Stimulated activated CD4-positive, alpha-beta T cell treated with anti-CD3 and anti-CD28 coated beads, Interleukin-2, amount 100 ng/mL, for 48 hours (primary cell): ENCODE results near the gene PRKCSH.
"Not testable (repeated sequence)": the region's sequence is repeated elsewhere in the genome, so short reads cannot be mapped to it uniquely, and the experiment has no call there.

ENCODE experiments used
- DNase-seq, 2 donors: peaks; one replicate each; pipeline ENCODE4 v3.0.0-alpha.2; 2020

PRKCSH gene

DNA sequence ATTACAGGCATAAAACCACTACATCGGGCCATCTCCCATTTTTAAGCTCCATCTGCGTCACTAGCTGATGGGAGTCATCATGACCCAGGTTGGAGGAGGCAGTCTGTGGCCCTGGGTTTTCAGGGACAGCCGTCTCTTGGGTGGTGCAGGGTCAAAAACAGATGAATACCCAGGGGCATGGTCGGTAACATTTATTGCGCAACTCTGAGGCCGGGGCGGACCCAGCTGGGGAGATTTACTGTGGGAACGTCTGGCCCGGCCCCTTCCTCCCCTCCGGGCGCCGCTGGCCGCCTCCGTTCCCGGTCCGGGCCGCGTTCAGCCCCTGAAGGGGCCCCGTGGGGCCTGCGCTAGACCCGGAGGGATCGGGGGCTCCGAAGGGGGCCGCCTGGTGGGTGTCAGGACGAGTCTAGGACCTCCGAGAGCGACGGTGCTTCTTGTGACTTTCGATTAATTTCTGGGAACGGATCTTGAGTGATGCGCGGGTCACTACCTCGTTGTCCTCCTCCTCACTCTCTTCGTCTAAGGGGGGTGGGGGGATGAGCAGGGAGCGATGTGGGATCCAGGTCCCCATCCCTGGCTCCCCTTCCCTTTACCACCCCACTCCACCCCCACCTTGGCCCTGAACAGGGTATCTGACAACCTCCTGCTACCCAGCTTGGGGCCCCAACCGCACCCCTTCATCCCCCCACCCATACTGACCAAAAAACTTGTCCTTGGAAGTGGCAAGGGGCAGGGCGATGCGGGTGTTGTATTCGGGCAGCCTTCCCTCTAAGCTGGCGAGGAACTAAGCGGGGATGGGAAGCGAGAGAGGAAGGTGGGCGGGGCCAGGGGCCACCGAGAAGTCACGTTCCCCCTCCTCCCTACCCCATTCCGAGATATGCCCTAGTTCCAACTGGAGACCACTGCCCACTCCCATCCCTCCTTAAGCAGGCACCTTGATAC is 14.7 kb upstream of the PRKCSH start:
- no peak for DNase-seq

DNA sequence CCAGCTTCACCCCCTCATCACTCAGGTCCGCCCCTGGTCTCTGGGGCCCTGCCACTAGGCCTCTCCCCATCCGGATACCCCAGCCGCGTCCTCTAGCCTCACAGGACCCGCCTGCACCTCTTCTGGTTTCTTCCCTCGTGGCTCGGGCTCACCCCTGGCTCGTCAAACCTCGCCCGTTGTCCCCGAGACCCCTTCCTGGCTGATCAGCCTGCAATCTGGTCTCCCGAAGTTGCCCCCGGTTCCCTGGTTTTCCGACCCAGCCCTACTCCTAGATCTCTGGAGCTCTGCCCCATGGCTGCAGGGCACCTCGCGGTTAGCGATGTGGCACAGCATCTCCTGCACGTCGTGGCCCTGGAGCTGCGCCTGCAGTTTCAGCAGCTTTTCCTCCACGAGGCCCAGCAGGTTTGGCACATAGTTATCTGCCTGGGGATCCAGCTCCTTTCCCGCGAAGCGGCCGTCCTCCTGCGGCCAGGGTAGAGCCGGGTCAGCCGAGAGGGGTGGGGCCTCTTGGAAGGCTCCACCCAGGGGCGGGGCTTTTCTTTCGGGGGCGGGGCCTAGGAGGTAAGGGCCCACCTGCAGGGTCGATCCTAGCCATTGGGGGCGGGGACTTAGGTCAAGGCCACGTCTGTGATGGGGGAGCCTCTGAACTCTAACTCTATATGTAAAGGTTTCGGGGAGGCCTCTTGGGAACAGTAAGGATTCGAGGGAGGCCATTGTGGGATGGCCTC is 13.9 kb upstream of the PRKCSH start:
- peak; percentile 39 to 50 for DNase-seq

DNA sequence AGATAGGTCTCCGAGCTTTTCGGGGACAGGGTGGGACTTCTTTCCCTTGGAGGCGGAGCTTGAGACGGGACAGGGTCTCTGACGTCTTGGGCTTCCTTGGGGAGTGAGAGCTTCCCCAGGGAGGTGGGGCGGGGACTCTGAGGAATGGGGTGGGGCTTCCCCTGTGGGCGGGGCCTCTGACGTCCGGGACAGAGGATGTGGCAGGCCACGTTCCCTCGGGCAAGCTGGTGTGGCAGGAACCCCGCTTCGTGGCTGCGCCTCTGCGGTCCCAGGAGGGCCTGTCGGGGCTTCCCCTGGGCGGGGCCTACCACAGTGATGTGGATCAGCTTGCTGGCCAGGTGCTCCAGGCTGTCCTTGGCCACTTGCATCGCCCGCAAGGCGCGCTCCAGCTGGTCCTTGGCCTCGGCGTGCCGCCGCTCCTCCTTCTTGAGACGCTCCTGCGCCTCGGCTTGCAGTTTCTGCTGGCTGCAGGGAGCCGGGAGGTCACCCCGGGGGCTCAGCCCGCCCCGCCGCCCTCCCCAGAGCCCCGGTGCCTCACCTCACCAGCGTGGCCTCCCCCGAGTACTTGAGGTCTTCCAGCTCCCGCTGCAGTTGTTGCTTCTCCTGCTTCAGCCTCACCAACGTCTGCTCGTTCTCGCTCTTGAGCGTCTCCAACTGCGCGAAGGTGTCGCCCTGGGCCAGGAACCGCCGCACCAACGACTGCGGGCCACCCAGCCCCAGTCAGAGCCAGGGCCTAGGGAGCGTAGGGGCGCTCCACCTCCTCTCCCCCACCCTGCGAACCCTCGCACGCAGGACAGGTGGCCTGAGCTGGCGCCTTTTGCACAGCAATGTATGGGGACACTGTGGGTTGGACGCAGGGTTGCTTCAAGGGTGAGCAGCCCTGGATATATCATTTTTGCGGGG is 13.0 kb upstream of the PRKCSH start:
- DNase-seq = peak; percentile 53 to 61

DNA sequence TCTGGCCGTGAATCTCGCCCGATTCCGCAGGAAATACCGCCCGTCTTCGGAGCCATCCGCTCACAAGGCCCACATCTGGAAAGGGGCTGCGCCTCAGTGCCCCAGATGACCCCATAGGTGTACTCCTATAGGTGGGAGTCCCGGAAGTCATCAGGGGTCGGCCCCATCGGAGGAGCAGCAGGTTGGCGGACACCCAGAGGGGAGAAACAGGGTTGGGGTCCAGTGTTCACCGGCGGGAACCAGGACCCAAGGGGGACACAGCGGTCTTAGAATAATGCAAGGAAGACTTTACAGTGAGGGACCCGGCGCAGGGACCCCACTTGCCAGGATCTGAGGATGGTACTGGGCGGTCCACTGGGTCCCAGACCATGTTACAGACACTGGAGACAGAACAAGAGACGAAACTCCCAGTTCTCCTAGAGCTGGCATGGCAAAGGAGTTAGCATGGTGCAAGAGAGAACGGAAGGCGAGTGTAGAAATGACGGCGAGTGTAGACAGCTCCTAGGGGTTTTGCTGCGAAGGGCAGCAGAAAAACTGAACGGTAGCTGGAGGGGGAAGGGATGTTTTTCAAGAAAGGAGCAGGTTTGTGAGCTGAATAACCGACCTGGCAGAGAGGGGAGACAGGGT is 12.2 kb upstream of the PRKCSH start:
- no peak for DNase-seq

DNA sequence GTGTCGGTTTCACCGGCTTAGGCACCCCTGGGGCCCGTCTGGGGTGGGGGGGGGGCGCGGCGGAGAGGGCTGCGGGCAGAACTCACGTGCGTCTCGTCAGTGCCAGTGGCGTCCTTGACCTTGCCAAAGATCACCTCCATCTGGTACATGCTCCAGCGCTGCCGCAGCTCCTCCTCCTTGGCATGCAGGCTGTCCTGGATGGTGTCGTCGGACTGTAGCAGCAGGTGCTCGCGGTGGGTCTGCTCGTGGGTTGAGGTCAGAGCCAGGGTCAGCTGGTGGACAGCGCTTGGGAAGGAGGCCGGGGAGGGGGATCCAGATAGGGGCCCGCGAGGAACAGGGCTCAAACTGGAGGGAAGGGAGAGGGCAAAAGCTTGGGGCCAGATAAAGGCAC is 11.6 kb upstream of the PRKCSH start:
- no peak for DNase-seq

DNA sequence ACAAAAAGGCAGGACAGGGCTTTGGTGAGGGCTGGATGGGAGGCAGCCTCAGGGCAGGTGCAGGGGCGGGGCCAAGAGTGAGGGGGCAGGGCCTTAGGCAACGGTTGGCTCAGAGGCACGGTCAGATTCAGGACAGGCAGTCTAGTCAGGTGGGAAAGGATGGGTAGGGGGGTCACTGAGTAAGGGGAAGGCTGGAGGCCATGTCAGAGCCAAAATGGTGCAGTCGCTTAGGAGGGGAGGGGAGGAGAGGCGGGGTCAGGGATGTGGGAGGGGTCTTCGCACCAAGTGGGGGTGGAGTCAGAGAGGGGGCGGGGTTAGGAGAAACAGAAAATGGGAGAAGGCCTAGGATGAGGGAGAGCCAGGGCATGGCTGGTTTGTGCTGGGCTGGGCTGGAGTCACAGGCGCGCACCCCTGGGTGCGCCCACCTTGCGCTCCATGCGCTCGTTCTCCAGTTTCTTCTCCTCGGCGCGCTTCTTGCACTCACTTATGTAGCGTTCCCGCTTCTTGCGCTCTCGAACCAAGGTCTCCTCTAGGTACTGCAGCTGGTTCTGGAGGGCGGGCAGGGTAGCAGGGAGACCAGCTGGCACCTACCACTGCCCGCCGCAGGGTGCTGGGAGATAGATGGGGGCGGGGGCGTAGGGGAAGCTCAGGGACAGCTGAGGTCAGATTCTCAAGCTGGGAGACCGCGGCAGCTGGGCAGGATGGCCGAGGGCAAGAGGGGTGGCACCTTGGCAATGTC is 9.5 kb upstream of the PRKCSH start:
- no peak for DNase-seq

DNA sequence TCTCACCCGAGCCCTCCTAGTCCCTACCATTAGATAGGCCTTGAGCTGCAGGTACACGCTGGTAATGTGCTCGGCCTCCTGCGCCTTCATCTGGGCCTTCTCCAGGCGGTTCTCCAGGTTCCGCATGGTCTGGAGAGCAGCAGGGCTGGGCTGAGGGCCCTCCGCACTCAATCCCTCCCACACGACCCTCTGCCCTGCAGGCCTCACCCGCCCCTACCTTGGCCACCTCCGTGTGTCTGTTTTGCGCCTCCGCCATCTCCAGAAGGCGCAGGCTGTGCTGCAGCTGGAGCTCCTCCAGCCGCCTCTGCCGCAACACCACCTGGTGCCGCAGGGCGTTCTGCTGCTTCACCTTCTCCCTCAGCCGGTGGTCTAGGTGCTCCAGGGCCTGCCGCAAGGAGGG is 8.8 kb upstream of the PRKCSH start:
- DNase-seq = no peak

DNA sequence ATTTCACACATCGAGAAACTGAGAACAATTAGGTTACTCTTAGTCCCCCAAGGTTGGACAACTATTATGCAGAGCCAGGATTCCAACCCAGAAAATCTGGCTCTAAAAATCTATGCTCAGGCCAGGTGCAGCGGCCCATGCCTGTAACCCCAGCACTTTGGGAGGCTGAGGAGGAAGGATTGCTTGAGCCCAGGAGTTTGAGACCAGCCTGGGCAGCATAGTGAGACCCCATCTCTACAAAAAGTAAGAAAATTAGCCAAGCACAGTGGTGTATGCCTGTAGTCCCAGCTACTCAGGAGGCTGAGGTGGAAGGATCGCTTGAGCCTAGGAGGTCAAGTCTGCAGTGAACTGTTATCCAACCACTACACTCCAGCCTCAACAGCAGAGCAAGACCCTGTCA is 1.9 kb upstream of the PRKCSH start:
- not testable (repeated sequence) for DNase-seq

DNA sequence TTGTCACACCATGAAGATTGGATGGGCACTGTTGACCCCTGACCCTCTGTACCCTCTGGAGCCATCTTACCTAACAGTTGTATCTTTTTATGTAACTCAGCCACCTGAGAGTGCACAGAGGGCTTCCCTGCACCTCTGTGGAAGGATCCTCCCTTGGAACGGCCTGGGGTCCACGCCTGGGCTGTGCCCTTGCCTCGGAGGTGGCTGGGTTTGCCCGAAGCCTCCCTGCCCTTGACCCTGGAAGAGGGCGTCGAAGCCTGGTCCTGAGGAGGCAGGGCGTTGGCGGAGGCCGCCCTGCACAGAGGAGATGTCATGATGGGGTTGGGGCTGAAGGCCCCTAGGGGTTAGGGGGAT is 755 bp upstream of the PRKCSH start:
- no peak for DNase-seq

DNA sequence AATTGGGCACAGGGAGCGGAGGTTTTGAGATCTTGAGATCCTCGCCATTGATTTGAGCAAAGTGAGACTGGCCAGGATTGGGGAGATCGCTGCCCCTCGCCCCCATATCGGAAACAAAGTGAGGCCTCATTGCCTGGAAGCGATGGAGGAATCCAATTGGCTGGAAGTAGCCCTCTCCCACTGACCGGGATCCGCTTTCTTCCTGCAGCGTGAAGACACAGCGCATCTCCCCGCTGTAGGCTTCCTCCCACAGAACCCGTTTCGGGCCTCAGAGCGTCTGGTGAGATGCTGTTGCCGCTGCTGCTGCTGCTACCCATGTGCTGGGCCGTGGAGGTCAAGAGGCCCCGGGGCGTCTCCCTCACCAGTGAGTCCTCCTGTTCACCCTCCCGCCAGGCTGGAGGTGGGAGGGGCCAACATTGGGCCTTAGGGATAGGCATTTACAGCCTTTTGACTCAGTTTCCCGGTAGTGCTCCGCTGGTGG is 438 bp downstream of the PRKCSH start:
- no peak for DNase-seq

DNA sequence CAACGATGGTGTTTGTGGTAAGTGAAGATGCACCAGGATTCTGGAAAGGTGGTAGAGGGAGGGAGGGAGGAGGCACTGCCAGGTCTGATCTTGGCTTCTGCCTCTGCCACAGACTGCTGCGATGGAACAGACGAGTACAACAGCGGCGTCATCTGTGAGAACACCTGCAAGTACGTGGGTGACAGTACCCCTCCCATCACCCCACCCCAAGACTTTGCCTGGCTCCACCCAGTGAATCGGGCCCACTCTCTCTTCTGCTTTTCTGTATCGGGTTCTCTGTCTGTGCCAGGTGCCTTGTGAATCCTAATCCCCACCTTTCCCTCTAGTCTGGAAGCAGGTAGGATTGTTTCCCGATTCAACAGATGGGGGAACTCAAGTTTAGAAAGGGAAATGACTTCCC is 2.5 kb downstream of the PRKCSH start:
- no peak for DNase-seq

DNA sequence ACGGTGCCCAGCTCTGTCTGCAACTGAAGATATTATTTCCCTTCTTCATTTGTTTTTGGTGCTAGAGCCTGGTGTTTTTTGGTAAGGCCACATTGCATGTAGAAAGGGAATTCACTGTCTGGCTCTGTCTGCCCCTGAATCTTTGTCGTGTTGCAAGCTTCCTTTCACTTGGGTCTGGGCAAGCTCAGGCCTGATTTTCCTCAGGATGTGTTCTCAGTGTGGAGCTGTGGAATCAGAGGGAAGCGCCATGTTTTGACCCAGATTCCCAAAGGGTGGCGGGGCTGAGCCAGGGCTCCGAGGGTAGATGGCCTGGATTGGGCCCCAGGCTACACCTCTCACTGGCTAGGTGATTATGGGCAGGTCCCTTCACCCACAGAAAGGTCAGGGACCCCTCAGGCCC is 8.6 kb downstream of the PRKCSH start:
- no peak for DNase-seq

DNA sequence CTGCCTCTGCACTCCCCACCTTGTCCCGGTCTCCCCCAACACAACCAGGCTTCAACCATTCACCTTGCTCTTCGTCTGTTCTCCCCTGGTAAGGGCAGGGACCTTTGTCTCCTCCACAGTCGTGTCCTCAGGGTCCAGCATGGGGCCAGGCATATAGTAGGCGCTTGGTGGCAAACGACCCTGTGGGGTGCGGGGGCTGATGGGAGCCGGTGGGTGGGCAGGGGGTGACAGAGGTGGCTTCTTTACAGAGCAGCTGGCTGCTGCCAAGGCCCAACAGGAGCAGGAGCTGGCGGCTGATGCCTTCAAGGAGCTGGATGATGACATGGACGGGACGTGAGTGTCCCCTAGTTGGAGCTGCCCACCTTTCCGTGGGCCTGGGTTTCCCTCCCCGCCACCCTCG is 9.7 kb downstream of the PRKCSH start:
- no peak for DNase-seq

DNA sequence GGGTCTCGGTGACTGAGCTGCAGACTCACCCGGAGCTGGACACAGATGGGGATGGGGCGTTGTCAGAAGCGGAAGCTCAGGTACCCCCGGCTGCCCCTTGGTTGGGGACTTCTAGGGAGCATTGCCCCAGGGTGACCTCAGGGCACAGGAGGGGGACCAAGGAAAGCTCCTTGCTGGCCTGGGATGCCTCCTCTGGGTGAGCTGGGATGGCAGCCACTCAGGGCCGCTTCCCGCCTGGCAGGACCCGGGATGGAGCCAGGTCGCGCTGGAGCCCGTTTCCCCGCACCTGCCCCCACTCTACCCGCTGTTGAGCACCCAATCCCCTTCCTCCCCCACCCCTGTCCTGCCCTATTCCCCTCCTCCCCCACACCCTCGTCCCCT is 10.8 kb downstream of the PRKCSH start:
- no peak for DNase-seq

DNA sequence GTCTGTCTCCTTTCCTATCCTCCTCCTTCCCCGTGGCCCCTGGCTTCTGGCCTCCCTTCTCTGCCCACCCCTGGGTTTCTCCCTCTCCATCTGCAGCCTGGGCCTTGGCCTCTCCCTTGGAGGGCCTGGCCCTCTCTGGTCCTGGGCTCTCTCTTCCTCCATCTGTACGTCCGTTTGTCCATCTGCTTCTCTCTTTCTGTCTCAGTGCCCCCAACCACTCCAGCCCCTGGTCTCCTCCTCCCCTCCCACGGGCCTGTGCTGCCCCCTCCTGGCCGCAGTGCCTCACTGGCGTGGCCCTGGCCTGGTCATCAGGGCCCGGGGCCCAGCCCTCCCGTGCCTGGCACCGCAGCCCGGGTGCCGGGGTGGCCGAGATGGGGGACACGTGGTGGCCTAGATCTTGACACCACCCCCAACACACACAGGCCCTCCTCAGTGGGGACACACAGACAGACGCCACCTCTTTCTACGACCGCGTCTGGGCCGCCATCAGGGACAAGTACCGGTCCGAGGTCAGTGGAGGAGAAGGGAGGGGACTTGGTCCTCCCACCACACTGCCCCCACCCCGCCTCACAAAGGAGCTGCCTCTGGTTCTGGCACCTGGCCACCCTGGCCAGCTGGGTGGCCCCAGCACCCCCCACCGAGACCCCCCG is 11.3 kb downstream of the PRKCSH start:
- peak; percentile 28 to 48 for DNase-seq

DNA sequence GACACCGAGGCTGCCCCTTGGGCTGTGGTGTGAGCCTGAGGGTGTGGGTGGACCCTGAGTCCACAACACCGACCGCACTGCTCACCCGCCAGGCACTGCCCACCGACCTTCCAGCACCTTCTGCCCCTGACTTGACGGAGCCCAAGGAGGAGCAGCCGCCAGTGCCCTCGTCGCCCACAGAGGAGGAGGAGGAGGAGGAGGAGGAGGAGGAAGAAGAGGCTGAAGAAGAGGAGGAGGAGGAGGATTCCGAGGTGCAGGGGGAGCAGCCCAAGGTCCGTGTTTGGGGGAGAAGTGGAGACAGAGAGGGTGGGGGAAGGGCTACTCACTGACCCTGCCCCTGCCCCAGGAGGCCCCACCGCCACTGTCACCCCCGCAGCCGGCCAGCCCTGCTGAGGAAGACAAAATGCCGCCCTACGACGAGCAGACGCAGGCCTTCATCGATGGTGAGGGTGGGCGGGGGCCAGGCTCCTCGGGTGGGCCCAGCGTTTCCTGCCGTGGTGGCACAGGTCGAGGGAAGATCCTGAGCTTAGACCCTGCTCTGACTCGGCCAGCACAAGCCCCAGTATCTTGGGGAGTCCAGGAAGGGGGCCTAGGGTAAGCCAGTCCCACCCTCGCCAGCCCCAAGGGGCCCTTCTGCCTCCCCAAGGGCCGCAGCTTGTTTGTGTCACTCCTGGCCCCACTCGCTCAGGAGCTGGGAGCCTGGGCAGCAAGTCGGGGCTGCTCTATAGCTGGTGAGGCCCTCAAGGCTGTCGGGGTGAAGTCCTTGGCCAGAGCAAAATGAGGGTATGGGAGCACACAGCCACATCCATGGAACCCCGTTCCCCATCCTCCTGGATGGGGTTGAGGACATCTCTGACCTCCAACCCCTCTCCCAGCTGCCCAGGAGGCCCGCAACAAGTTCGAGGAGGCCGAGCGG is 12.2 kb downstream of the PRKCSH start:
- no peak for DNase-seq

DNA sequence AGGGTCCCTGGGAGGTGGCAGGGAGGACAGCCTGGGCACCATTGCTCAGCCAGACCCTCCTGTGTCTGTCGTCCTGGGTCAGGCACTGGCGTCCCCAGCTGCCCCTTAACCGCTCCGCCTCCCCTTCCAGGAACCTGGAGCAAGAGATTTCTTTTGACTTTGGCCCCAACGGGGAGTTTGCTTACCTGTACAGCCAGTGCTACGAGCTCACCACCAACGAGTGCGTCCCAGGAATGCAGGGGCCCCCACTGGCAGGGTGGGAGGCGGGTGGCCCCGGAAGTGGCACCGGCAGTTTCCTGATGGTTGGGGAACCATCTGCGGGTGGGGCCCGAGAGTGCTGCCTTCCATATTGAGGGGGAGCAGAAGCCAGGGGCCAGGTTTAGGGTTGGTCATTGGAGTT is 13.0 kb downstream of the PRKCSH start:
- DNase-seq = no peak

DNA sequence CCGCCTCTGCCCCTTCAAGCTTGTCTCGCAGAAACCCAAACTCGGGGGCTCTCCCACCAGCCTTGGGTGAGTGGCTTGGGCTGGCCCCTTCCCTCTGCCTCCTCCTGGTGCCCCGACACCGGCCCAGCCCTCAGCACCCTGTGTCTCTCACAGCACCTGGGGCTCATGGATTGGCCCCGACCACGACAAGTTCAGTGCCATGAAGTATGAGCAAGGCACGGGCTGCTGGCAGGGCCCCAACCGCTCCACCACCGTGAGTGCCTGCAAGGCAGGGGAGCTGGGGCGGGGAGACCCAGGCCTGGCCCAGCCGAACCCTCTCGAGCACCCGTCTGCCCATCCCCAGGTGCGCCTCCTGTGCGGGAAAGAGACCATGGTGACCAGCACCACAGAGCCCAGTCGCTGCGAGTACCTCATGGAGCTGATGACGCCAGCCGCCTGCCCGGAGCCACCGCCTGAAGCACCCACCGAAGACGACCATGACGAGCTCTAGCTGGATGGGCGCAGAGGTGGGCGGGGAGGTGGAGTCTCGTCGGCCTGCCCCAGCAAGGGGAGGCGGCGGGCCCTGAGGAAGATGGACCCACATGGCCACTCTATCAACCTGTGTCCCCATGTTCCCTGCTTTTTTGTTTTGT is 13.6 kb downstream of the PRKCSH start:
- no peak for DNase-seq

DNA sequence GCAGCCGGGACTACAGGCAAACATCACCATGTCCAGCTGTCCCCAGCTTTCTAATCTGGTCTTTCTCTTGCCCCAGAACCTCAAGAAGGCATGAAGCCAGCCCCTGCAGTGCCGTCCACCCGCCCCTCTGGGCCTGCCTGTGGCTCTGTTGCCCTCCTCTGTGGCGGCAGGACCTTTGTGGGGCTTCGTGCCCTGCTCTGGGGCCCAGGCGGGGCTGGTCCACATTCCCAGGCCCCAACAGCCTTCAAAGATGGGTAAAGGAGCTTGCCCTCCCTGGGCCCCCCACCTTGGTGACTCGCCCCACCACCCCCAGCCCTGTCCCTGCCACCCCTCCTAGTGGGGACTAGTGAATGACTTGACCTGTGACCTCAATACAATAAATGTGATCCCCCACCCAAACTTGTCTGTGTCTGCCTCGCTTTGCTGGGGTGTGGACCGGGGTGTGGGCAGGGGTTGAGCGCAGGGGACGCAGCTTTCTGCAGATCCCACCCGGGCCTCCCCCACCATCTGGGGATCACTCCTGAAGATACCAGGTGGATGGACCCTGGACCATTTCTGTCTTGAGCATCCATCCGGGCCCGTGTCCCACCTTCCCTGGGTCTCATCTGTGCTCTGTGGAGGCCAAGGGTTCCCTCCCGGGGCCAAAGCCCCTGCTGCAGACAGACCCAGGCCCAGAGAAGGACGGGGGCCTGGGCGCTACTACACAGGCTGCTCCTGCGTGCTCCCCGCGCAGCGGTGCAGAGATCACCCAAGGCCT is 15.3 kb downstream of the PRKCSH start:
- no peak for DNase-seq
